DOHH2 (cell line): ENCODE results near the gene INPP4B.

Source experiments
- H3F3A ChIP-seq: fragments of 200-600 bp; sonication (generic), shearing (Covaris generic); 2 replicates; pipeline ENCODE4 v1.6.0; 2016; ENCODE audit warnings: antibody characterized with exemption, mild to moderate bottlenecking; ENCODE audit not compliant: control insufficient read depth, insufficient read depth
- H3K27ac ChIP-seq: fragments of 200-600 bp; sonication (generic); 2 replicates; pipeline ENCODE4 v1.5.1; 2014; ENCODE audit warnings: low read depth, mild to moderate bottlenecking, low read length, moderate library complexity
- H3K27me3 ChIP-seq: fragments of 200-600 bp; sonication (generic); 2 replicates; pipeline ENCODE4 v1.6.1; 2014; ENCODE audit warnings: mild to moderate bottlenecking, low read length, mixed read lengths; ENCODE audit not compliant: control insufficient read depth
- H3K36me3 ChIP-seq: fragments of 200-600 bp; sonication (generic); 2 replicates; pipeline ENCODE4 v1.6.1; 2014; ENCODE audit warnings: mild to moderate bottlenecking, low read length, moderate library complexity, mixed read lengths; ENCODE audit not compliant: control insufficient read depth
- H3K4me1 ChIP-seq: fragments of 200-600 bp; sonication (generic); 2 replicates; pipeline ENCODE4 v1.6.1; 2014; ENCODE audit warnings: mild to moderate bottlenecking, low read length, mixed read lengths; ENCODE audit not compliant: control insufficient read depth
- H3K4me2 ChIP-seq: fragments of 200-600 bp; sonication (generic); 2 replicates; pipeline ENCODE4 v1.6.0; 2014; ENCODE audit warnings: mild to moderate bottlenecking, low read length, moderate library complexity
- H3K4me3 ChIP-seq: fragments of 200-600 bp; sonication (generic); 2 replicates; pipeline ENCODE4 v1.5.1; 2014; ENCODE audit warnings: mild to moderate bottlenecking, low read length, mixed read lengths
- H3K79me2 ChIP-seq: fragments of 200-600 bp; sonication (generic); 2 replicates; pipeline ENCODE4 v1.6.1; 2014; ENCODE audit warnings: mild to moderate bottlenecking, low read length, mixed read lengths; ENCODE audit not compliant: control insufficient read depth
- H3K9me2 ChIP-seq: fragments of 200-600 bp; sonication (generic); replicated peaks from 2 replicates; pipeline ENCODE4 v1.6.1; 2014; ENCODE audit warnings: mild to moderate bottlenecking, low read length, mixed read lengths; ENCODE audit not compliant: control insufficient read depth
- H3K9me3 ChIP-seq: fragments of 200-600 bp; sonication (generic); 2 replicates; pipeline ENCODE4 v1.6.1; 2014; ENCODE audit warnings: antibody characterized with exemption, low read length, mixed read lengths; ENCODE audit not compliant: control insufficient read depth, insufficient read depth
- H4K20me1 ChIP-seq: fragments of 200-600 bp; sonication (generic); 2 replicates; pipeline ENCODE4 v1.6.0; 2014; ENCODE audit warnings: low read depth, mild to moderate bottlenecking, antibody characterized with exemption, low read length, moderate library complexity; ENCODE audit not compliant: control insufficient read depth, insufficient read depth
- EZH2phosphoT487 ChIP-seq: fragments of 200-600 bp; sonication (generic); IDR thresholded peaks from 2 replicates; pipeline ENCODE4 v1.6.1; 2017; ENCODE audit warnings: borderline replicate concordance, mild to moderate bottlenecking, antibody characterized with exemption, low read length, moderate library complexity, mixed read lengths
- TF ChIP-seq, protein P1 (sequence below): fragments of 200-600 bp; sonication (generic); IDR thresholded peaks from one replicate; pipeline ENCODE4 v1.5.1; 2014; ENCODE audit warnings: antibody characterized with exemption, mild to moderate bottlenecking, low read depth, low read length; ENCODE audit not compliant: poor library complexity, severe bottlenecking

INPP4B gene

GRCh38 chr4:142701017-142701416 is 145.1 kb downstream of the INPP4B start:
- H3K36me3 ChIP-seq = no peaks in the 10 kb centered on the region

GRCh38 chr4:142700531-142700930 is 145.6 kb downstream of the INPP4B start:
- H3K4me3 ChIP-seq = no peak overlapping the region
- no peaks in the 10 kb centered on the region for H3K9me3 ChIP-seq
- no peak overlapping the region for H3K27ac ChIP-seq
- no peaks in the 10 kb centered on the region for H3K36me3 ChIP-seq
- H3K4me2 ChIP-seq = no peak overlapping the region
- H3F3A ChIP-seq = no peaks in the 10 kb centered on the region
- H3K4me1 ChIP-seq = no peaks in the 10 kb centered on the region
- no peak for TF ChIP-seq EZH2phosphoT487
- H3K27me3 ChIP-seq = no peaks in the 10 kb centered on the region
- no peaks in the 10 kb centered on the region for H4K20me1 ChIP-seq
- no peaks in the 10 kb centered on the region for H3K9me2 ChIP-seq
- H3K79me2 ChIP-seq = no peaks in the 10 kb centered on the region

More at GRCh38 chr4:142701017-142701416, 145.1 kb downstream of the INPP4B start:
- no peaks in the 10 kb centered on the region for H3K9me3 ChIP-seq
- H3F3A ChIP-seq = no peaks in the 10 kb centered on the region
- H3K9me2 ChIP-seq = no peaks in the 10 kb centered on the region
- no peaks in the 10 kb centered on the region for H3K27me3 ChIP-seq
- no peaks in the 10 kb centered on the region for H4K20me1 ChIP-seq
- no peak overlapping the region for H3K4me2 ChIP-seq
- no peak for TF ChIP-seq EZH2phosphoT487
- TF ChIP-seq, protein P1, sequence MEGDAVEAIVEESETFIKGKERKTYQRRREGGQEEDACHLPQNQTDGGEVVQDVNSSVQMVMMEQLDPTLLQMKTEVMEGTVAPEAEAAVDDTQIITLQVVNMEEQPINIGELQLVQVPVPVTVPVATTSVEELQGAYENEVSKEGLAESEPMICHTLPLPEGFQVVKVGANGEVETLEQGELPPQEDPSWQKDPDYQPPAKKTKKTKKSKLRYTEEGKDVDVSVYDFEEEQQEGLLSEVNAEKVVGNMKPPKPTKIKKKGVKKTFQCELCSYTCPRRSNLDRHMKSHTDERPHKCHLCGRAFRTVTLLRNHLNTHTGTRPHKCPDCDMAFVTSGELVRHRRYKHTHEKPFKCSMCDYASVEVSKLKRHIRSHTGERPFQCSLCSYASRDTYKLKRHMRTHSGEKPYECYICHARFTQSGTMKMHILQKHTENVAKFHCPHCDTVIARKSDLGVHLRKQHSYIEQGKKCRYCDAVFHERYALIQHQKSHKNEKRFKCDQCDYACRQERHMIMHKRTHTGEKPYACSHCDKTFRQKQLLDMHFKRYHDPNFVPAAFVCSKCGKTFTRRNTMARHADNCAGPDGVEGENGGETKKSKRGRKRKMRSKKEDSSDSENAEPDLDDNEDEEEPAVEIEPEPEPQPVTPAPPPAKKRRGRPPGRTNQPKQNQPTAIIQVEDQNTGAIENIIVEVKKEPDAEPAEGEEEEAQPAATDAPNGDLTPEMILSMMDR = no peak
- H3K4me3 ChIP-seq = no peak overlapping the region
- H3K27ac ChIP-seq = no peak overlapping the region
- no peaks in the 10 kb centered on the region for H3K4me1 ChIP-seq
- no peaks in the 10 kb centered on the region for H3K79me2 ChIP-seq

DNA sequence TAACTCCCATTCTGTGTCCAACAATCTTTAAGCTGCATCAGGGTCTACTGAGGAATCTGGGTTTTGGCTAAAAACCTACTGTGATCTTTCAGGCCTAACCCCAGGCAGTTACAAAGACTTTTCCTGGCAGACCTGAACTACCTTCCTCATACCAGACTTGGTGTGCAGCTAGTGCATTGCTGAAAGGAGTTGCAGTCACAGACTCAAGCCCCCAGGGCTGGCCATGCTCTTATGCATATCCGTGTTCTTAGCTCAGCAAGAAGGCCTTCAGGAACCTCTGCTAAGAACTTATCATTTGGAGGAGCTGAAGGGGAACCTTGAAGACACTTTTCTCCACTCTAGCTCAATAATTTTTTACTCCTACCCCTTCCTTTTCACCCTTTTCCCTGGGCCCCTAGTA is 147.5 kb downstream of the INPP4B start:
- H3K79me2 ChIP-seq = no peaks in the 10 kb centered on the region
- H3K9me3 ChIP-seq = no peaks in the 10 kb centered on the region
- no peaks in the 10 kb centered on the region for H3K27me3 ChIP-seq
- no peaks in the 10 kb centered on the region for H3K36me3 ChIP-seq
- no peaks in the 10 kb centered on the region for H3K9me2 ChIP-seq
- no peak overlapping the region for H3K4me3 ChIP-seq
- H3K4me2 ChIP-seq = no peak overlapping the region
- no peak overlapping the region for H3K27ac ChIP-seq
- no peaks in the 10 kb centered on the region for H3F3A ChIP-seq
- H3K4me1 ChIP-seq = no peaks in the 10 kb centered on the region
- TF ChIP-seq EZH2phosphoT487 = no peak
- TF ChIP-seq, protein P1 = no peak
- H4K20me1 ChIP-seq = no peaks in the 10 kb centered on the region

DNA sequence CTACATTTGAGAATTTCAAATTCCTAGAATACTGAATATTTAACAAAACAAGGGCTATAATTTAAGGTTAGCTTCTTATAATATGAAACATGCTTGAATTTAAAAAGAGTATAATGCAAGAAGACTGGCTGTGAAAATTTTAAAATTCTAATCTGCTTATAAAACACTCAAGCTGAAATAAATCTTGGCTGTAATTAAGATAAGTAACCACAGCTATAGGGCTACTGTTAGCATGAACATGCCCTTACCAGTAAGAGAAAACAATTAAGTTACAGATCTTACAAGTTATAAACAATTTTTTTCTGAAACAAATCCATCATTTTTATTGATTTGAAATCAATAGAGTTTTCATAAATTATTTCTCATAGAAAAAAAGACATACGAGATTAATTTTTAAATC is 148.2 kb downstream of the INPP4B start:
- H3K4me2 ChIP-seq = no peak overlapping the region
- no peaks in the 10 kb centered on the region for H3K4me1 ChIP-seq
- no peaks in the 10 kb centered on the region for H3K27me3 ChIP-seq
- no peaks in the 10 kb centered on the region for H3K79me2 ChIP-seq
- no peaks in the 10 kb centered on the region for H3F3A ChIP-seq
- H4K20me1 ChIP-seq = no peaks in the 10 kb centered on the region
- H3K9me2 ChIP-seq = no peaks in the 10 kb centered on the region
- no peak overlapping the region for H3K27ac ChIP-seq
- H3K4me3 ChIP-seq = no peak overlapping the region
- no peak for TF ChIP-seq EZH2phosphoT487
- TF ChIP-seq, protein P1 = no peak
- no peaks in the 10 kb centered on the region for H3K9me3 ChIP-seq
- no peaks in the 10 kb centered on the region for H3K36me3 ChIP-seq
